HepG2 (cell line): ENCODE data around the gene SNRNP48. TPM values are rescaled to one million over a fixed set of nuclear protein-coding genes. Genes with fewer than 3 reads are reported as not detected.

Source experiments
- ATAC-seq: fragments of 200-7000 bp; cut with Tn5 transposase; 3 replicates; pipeline ENCODE4 v1.9.1; 2020; ENCODE audit warnings: mild to moderate bottlenecking, moderate library complexity
- BruUV-seq: library from RNA; stranded (reverse); fragments of 400-500 nt; replicated peaks from 2 replicates; lab custom pipeline; 2021; lab: Mats Ljungman, UMichigan
- CTCF ChIA-PET: fragments of 300-600 bp; formaldehyde crosslinking; extraction: SDS; loops from one replicate; lab custom pipeline; 2021; ENCODE audit warnings: low total read pairs, inconsistent platforms, low intra/inter-chr PET ratio; lab: Yijun Ruan, JAX
- POLR2A ChIA-PET: fragments of 350-600 bp; sonication (Branson Sonifier 250); formaldehyde crosslinking; loops from one replicate; lab custom pipeline; 2020; ENCODE audit warnings: antibody characterized with exemption, inconsistent platforms; lab: Yijun Ruan, JAX
- DNase-seq: peaks from one replicate; pipeline ENCODE4 v3.0.0-alpha.2; 2015; ENCODE audit warnings: low spot score
- FAIRE-seq: peaks from 3 replicates; lab custom pipeline; 2011; peaks lifted over from hg19 to GRCh38; lab: Jason Lieb, UNC
- H2AFZ ChIP-seq: one replicate; pipeline ENCODE4 v1.6.1; 2011; ENCODE audit warnings: low read length, inconsistent platforms
- H3K27ac ChIP-seq: fragments of 300-600 bp; 3 replicates; pipeline ENCODE4 v1.8.0; 2011; ENCODE audit warnings: mixed run types, mild to moderate bottlenecking, mixed read lengths, low read length, inconsistent platforms; ENCODE audit not compliant: insufficient read depth; ENCODE audit errors: extremely low read length
- H3K27me3 ChIP-seq, 2 experiments: fragments of 200-600 bp in 1 of 2; 2 replicates in 1 of 2; 3 replicates in 1 of 2; pipeline versions ENCODE4 v1.6.0 to v1.8.0; 2011; ENCODE audit warnings: low read length in 2 of 2, mild to moderate bottlenecking in 2 of 2, moderate library complexity in 2 of 2, inconsistent platforms in 1 of 2; ENCODE audit not compliant: insufficient read depth in 2 of 2, control insufficient read depth in 1 of 2
- H3K36me3 ChIP-seq, 2 experiments: fragments of 200-600 bp in 1 of 2; replicated peaks in 1 of 2; 2 replicates in 1 of 2; 3 replicates in 1 of 2; pipeline versions ENCODE4 v1.5.1 to v1.8.0; 2011; ENCODE audit warnings: low read length in 2 of 2, inconsistent platforms in 1 of 2; ENCODE audit not compliant: insufficient read depth in 2 of 2, control insufficient read depth in 1 of 2
- H3K4me1 ChIP-seq: 2 replicates; pipeline ENCODE4 v1.5.1; 2012; ENCODE audit warnings: low read length, inconsistent platforms; ENCODE audit not compliant: insufficient read depth
- H3K4me2 ChIP-seq: 2 replicates; pipeline ENCODE4 v1.6.0; 2011; ENCODE audit warnings: low read depth, low read length, inconsistent platforms
- H3K4me3 ChIP-seq, 3 experiments: fragments of 200-600 bp in 1 of 3; sonication (generic), shearing (Covaris generic) in 1 of 3; replicated peaks in 1 of 3; 2 replicates each; pipeline ENCODE4 v1.5.1; 2011 to 2016; ENCODE audit warnings: low read length in 3 of 3, inconsistent platforms in 2 of 3, low read depth in 2 of 3, mild to moderate bottlenecking in 2 of 3, control low read depth in 1 of 3, mixed read lengths in 1 of 3; ENCODE audit not compliant: insufficient read depth in 1 of 3
- H3K79me2 ChIP-seq: one replicate; pipeline ENCODE4 v1.6.1; 2011; ENCODE audit warnings: low read length, inconsistent platforms; ENCODE audit not compliant: insufficient read depth
- H3K9ac ChIP-seq: 2 replicates; pipeline ENCODE4 v1.6.0; 2011; ENCODE audit warnings: mild to moderate bottlenecking, low read depth, low read length, inconsistent platforms; ENCODE audit not compliant: insufficient read depth
- H3K9me3 ChIP-seq: 2 replicates; pipeline ENCODE4 v1.5.1; 2012; ENCODE audit warnings: mild to moderate bottlenecking, low read length
- H4K20me1 ChIP-seq: 2 replicates; pipeline ENCODE4 v1.6.0; 2011; ENCODE audit warnings: inconsistent platforms, mild to moderate bottlenecking, low read length, moderate library complexity; ENCODE audit not compliant: insufficient read depth
- ATF7 ChIP-seq, 2 experiments: fragments of 450-650 bp in 1 of 2; sonication (generic) in 1 of 2; formaldehyde crosslinking in 1 of 2; IDR thresholded peaks; 2 replicates each; pipeline versions ENCODE4 v1.4.0 to v1.6.1; 2016 to 2020; ENCODE audit warnings: antibody characterized with exemption in 1 of 2, mild to moderate bottlenecking in 1 of 2, missing genetic modification reagents in 1 of 2
- CC2D1A ChIP-seq: sonication (generic); formaldehyde crosslinking; IDR thresholded peaks from 2 replicates; pipeline ENCODE4 v1.8.1; 2023; ENCODE audit warnings: mild to moderate bottlenecking, missing genetic modification reagents
- KLF6 ChIP-seq: IDR thresholded peaks from 2 replicates; pipeline ENCODE4 v1.8.0; 2016; ENCODE audit warnings: missing biosample characterization, missing genetic modification reagents
- NFAT5 ChIP-seq: sonication (generic); formaldehyde crosslinking; IDR thresholded peaks from 2 replicates; pipeline ENCODE4 v1.4.0; 2020; ENCODE audit warnings: missing genetic modification reagents
- SOX13 ChIP-seq, 3 experiments: fragments of 450-650 bp in 1 of 3; sonication (generic) in 1 of 3; formaldehyde crosslinking in 1 of 3; IDR thresholded peaks in 2 of 3; conservative IDR thresholded peaks in 1 of 3; 2 replicates each; pipeline versions ENCODE4 v1.5.0 to v1.6.1; 2016 to 2020; ENCODE audit warnings: antibody characterized with exemption in 1 of 3, mild to moderate bottlenecking in 1 of 3, missing compliant biosample characterization in 1 of 3, missing genetic modification reagents in 1 of 3, moderate library complexity in 1 of 3
- WGBS: methylation state at CpG from one replicate; pipeline ENCODE4 v1.1.6; 2017; ENCODE audit warnings: low lambda C conversion rate; 5-methylcytosine and 5-hydroxymethylcytosine counted together
- in situ Hi-C: cut with HindIII; loops from 2 replicates; pipeline ENCODE4 v1.10.0; 2017; ENCODE audit warnings: low pct_unique_long_range_greater_than_20kb; ENCODE audit not compliant: extremely low pct_ligation_motif_present
- intact Hi-C: fragments of 100-400 bp; cut with micrococcal nuclease; formaldehyde crosslinking; loops from one replicate; pipeline ENCODE4 v1.10.0; 2022; ENCODE audit not compliant: unreplicated experiment
- polyA plus RNA-seq, 8 experiments: library from polyadenylated mRNA; depleted of rRNA in 3 of 8; stranded (reverse) in 7 of 8; unstranded in 1 of 8; fragments of >200 nt; fragmentation: Illumina TruSeq in 4 of 8; extraction: Trizol in 4 of 8; gene quantifications; 2 replicates each; pipeline versions ENCODE4 v1.2.1 to v1.2.3, GENCODE V29; 2011 to 2016; ENCODE audit warnings: low read depth in 4 of 8, missing spikeins in 1 of 8, mixed read lengths in 1 of 8; ENCODE audit not compliant: insufficient read depth in 1 of 8
- total RNA-seq, 5 experiments: library from RNA; depleted of rRNA; stranded (reverse); fragments of >200 nt; fragmentation: Illumina TruSeq; extraction: Trizol; gene quantifications; 2 replicates each; pipeline ENCODE4 v1.2.3, GENCODE V29; 2016; ENCODE audit warnings: low read depth in 1 of 5

The SNRNP48 gene
- total and polyA plus RNA-seq, 2 of the 13 experiments (the other 11 are each of a cell fraction or from before 2014, with no cell fraction given), result 17.5 to 47.5 TPM

GRCh38 chr6:7656355-7656754, 66.4 kb downstream of the SNRNP48 start (continued):
- TF ChIP-seq NFAT5 (CRISPR knock-in tag), result no peak
- TF ChIP-seq KLF6, result no peak
- TF ChIP-seq SOX13 (IDR thresholded peaks at IDR 0.05), result no peak
- TF ChIP-seq SOX13 (CRISPR knock-in tag; conservative IDR thresholded peaks at IDR 0.05 in 1 of 2, IDR thresholded peaks at IDR 0.05 in 1 of 2), result peak in 1 of 2 experiments; percentile 43; a peak in 1 of 4 replicates

GRCh38 chr6:7658543-7658942, 68.5 kb downstream of the SNRNP48 start:
- WGBS, result 0% methylated on average over 3 of the region's 4 CpGs
- no TSS peak for BruUV-seq
- H2AFZ ChIP-seq, result no peak overlapping the region
- peaks cover 10% of the 10 kb centered on the region for H3K4me1 ChIP-seq
- H3K36me3 ChIP-seq, result no peaks in the 10 kb centered on the region
- H3K27ac ChIP-seq, result no peak overlapping the region
- no peak overlapping the region for H3K4me3 ChIP-seq
- ChIA-PET POLR2A (no interaction called here), CTCF (no interaction called here)
- no peak for FAIRE-seq
- H3K79me2 ChIP-seq, result no peaks in the 10 kb centered on the region
- no peak overlapping the region for H3K4me2 ChIP-seq
- ATAC-seq, result no peak
- no peaks in the 10 kb centered on the region for H4K20me1 ChIP-seq
- no peak overlapping the region for H3K9ac ChIP-seq
- in situ Hi-C loops (no loop called here), intact Hi-C loops (no loop called here)
- no peak for DNase-seq
- no peaks in the 10 kb centered on the region for H3K9me3 ChIP-seq
- TF ChIP-seq CC2D1A (no peak), ATF7 (IDR thresholded peaks at IDR 0.05) (peak; percentile 96), ATF7 (CRISPR knock-in tag; IDR thresholded peaks at IDR 0.05) (no peak)
- H3K27me3 ChIP-seq, result peaks cover 1 to 31% of the 10 kb centered on the region in 2 experiments; a peak in 2 of 5 replicates
